HCT116 (cell line): ENCODE results near the gene MTARC2. TPM values are rescaled to one million over a fixed set of nuclear protein-coding genes. Genes with fewer than 3 reads are reported as not detected.

Experiments used
- ATAC-seq: fragments of 200-7000 bp; cut with Tn5 transposase; 2 replicates; pipeline ENCODE4 v1.9.1; 2020; ENCODE audit warnings: mild to moderate bottlenecking, moderate library complexity
- BruUV-seq: library from RNA; stranded (reverse); fragments of 400-500 nt; replicated peaks from 2 replicates; lab custom pipeline; 2021; lab: Mats Ljungman, UMichigan
- CTCF ChIA-PET: fragments of 300-600 bp; sonication (Branson Sonifier 250); formaldehyde crosslinking; loops from one replicate; lab custom pipeline; 2021; ENCODE audit warnings: antibody characterized with exemption; lab: Charles Lee
- POLR2A ChIA-PET: fragments of 300-600, 350-600 bp; sonication (Branson Sonifier 250); formaldehyde crosslinking; loops from one replicate; lab custom pipeline; 2021; ENCODE audit warnings: antibody characterized with exemption; lab: Charles Lee
- RAD21 ChIA-PET, 2 experiments: fragments of 300-600 bp; sonication (Branson Sonifier 250); formaldehyde crosslinking; loops; one replicate each; lab custom pipeline; 2023; ENCODE audit warnings: low total read pairs in 2 of 2; ENCODE audit not compliant: uncharacterized antibody in 2 of 2, unreplicated experiment in 2 of 2, low non-redundant PET in 1 of 2; lab: Charles Lee
- DNase-seq: peaks from one replicate; pipeline ENCODE4 v3.0.0-alpha.2; 2010; ENCODE audit warnings: low read depth, low spot score
- H2AFZ ChIP-seq: fragments of 200-600 bp; shearing (Covaris generic), sonication (generic); 2 replicates; pipeline ENCODE4 v1.6.1; 2017; ENCODE audit warnings: low read depth, mixed run types, mixed read lengths, antibody characterized with exemption, low read length; ENCODE audit not compliant: poor library complexity, severe bottlenecking
- H3K27ac ChIP-seq: 2 replicates; pipeline ENCODE4 v1.5.1; 2012; ENCODE audit warnings: low read depth, low read length
- H3K27me3 ChIP-seq: fragments of 200-600 bp; sonication (generic); 2 replicates; pipeline ENCODE4 v1.6.1; 2016; ENCODE audit warnings: mixed run types, low read length, mixed read lengths; ENCODE audit not compliant: insufficient read depth
- H3K36me3 ChIP-seq, 2 experiments: fragments of 200-500 bp in 1 of 2; fragments of 200-600 bp in 1 of 2; sonication (Bioruptor generic) in 1 of 2; sonication (generic) in 1 of 2; 2 replicates each; pipeline versions ENCODE4 v1.5.1 to v1.6.1; 2014 to 2016; ENCODE audit warnings: low read length in 2 of 2, inconsistent platforms in 1 of 2, mixed read lengths in 1 of 2, mixed run types in 1 of 2; ENCODE audit not compliant: insufficient read depth in 2 of 2, control insufficient read depth in 1 of 2
- H3K4me1 ChIP-seq, 2 experiments: fragments of 200-600 bp in 1 of 2; sonication (generic) in 1 of 2; 2 replicates each; pipeline versions ENCODE4 v1.5.1 to v1.6.1; 2012 to 2017; ENCODE audit warnings: low read length in 2 of 2, inconsistent platforms in 1 of 2, mild to moderate bottlenecking in 1 of 2, mixed read lengths in 1 of 2, mixed run types in 1 of 2, moderate library complexity in 1 of 2; ENCODE audit not compliant: insufficient read depth in 2 of 2, control insufficient read depth in 1 of 2
- H3K4me2 ChIP-seq: fragments of 200-600 bp; sonication (generic); 2 replicates; pipeline ENCODE4 v1.6.1; 2017; ENCODE audit warnings: mixed run types, low read length, mixed read lengths
- H3K4me3 ChIP-seq, 2 experiments: fragments of 200-600 bp in 1 of 2; sonication (generic) in 1 of 2; replicated peaks in 1 of 2; 2 replicates each; pipeline ENCODE4 v1.5.1; 2011 to 2016; ENCODE audit warnings: low read length in 2 of 2, control low read depth in 1 of 2, low read depth in 1 of 2, mild to moderate bottlenecking in 1 of 2, mixed read lengths in 1 of 2, mixed run types in 1 of 2
- H3K79me2 ChIP-seq: fragments of 200-600 bp; sonication (generic); 2 replicates; pipeline ENCODE4 v1.6.1; 2017; ENCODE audit warnings: mild to moderate bottlenecking, mixed run types, low read length, moderate library complexity, mixed read lengths; ENCODE audit not compliant: insufficient read depth
- H3K9ac ChIP-seq: fragments of 200-600 bp; sonication (generic); 2 replicates; pipeline ENCODE4 v1.6.1; 2016; ENCODE audit warnings: low read length, mixed read lengths
- H3K9me2 ChIP-seq: fragments of 200-600 bp; sonication (generic), shearing (Covaris generic); 2 replicates; pipeline ENCODE4 v1.6.1; 2017; ENCODE audit warnings: mixed run types, mild to moderate bottlenecking, moderate library complexity; ENCODE audit not compliant: insufficient read depth
- H3K9me3 ChIP-seq, 2 experiments: fragments of 200-500 bp in 1 of 2; fragments of 200-600 bp in 1 of 2; sonication (Bioruptor generic) in 1 of 2; sonication (generic) in 1 of 2; 2 replicates each; pipeline ENCODE4 v1.6.1; 2014 to 2017; ENCODE audit warnings: low read length in 2 of 2, mixed read lengths in 2 of 2, inconsistent platforms in 1 of 2, low read depth in 1 of 2, mild to moderate bottlenecking in 1 of 2, mixed run types in 1 of 2, moderate library complexity in 1 of 2; ENCODE audit not compliant: control insufficient read depth in 1 of 2, insufficient read depth in 1 of 2
- H4K20me1 ChIP-seq: fragments of 200-600 bp; sonication (generic), shearing (Covaris generic); 2 replicates; pipeline ENCODE4 v1.6.1; 2017; ENCODE audit warnings: mixed run types, mild to moderate bottlenecking, moderate library complexity; ENCODE audit not compliant: insufficient read depth
- CBX3 ChIP-seq: IDR thresholded peaks from 2 replicates; pipeline ENCODE4 v1.6.1; 2012; ENCODE audit warnings: low read depth
- CEBPB ChIP-seq: IDR thresholded peaks from 2 replicates; pipeline ENCODE4 v1.6.1; 2012; ENCODE audit warnings: low read depth
- CTCF ChIP-seq, 3 experiments: fragments of 200-600 bp in 1 of 3; sonication (generic) in 1 of 3; IDR thresholded peaks in 2 of 3; conservative IDR thresholded peaks in 1 of 3; 2 replicates each; pipeline ENCODE4 v1.5.1; 2012 to 2017; ENCODE audit warnings: low read depth in 2 of 3, low read length in 2 of 3, antibody characterized with exemption in 1 of 3, borderline replicate concordance in 1 of 3, control low read depth in 1 of 3, mild to moderate bottlenecking in 1 of 3, mixed read lengths in 1 of 3, mixed run types in 1 of 3, moderate library complexity in 1 of 3; ENCODE audit not compliant: insufficient read depth in 1 of 3
- EGR1 ChIP-seq: IDR thresholded peaks from 2 replicates; pipeline ENCODE4 v1.6.1; 2012; ENCODE audit warnings: low read depth
- ELF1 ChIP-seq: IDR thresholded peaks from 2 replicates; pipeline ENCODE4 v1.6.1; 2012; ENCODE audit warnings: low read depth, borderline replicate concordance
- EZH2 ChIP-seq: fragments of 200-600 bp; sonication (generic); IDR thresholded peaks from 2 replicates; pipeline ENCODE4 v1.6.1; 2017; ENCODE audit warnings: antibody characterized with exemption, mixed run types
- EZH2phosphoT487 ChIP-seq: fragments of 200-600 bp; IDR thresholded peaks from 2 replicates; pipeline ENCODE4 v1.6.1; 2018; ENCODE audit warnings: antibody characterized with exemption, borderline replicate concordance
- FOSL1 ChIP-seq: IDR thresholded peaks from 2 replicates; pipeline ENCODE4 v1.6.1; 2012; ENCODE audit warnings: low read depth
- JUND ChIP-seq: IDR thresholded peaks from 2 replicates; pipeline ENCODE4 v1.6.1; 2012
- POLR2AphosphoS5 ChIP-seq: IDR thresholded peaks from 2 replicates; pipeline ENCODE4 v1.6.1; 2011; ENCODE audit warnings: mild to moderate bottlenecking, low read depth, low read length, moderate library complexity
- RAD21 ChIP-seq: IDR thresholded peaks from 2 replicates; pipeline ENCODE4 v1.6.1; 2012; ENCODE audit warnings: low read depth, mild to moderate bottlenecking
- REST ChIP-seq: IDR thresholded peaks from 2 replicates; pipeline ENCODE4 v1.6.1; 2012; ENCODE audit warnings: low read depth
- SIN3A ChIP-seq: IDR thresholded peaks from 2 replicates; pipeline ENCODE4 v1.6.1; 2012; ENCODE audit warnings: low read depth
- SRF ChIP-seq: IDR thresholded peaks from 2 replicates; pipeline ENCODE4 v1.6.1; 2012; ENCODE audit warnings: low read depth
- TCF7L2 ChIP-seq: IDR thresholded peaks from 2 replicates; pipeline ENCODE4 v1.7.0; 2011; ENCODE audit warnings: borderline replicate concordance, inconsistent platforms; ENCODE audit not compliant: insufficient read depth, insufficient read length; ENCODE audit errors: extremely low read depth
- ZBTB33 ChIP-seq: IDR thresholded peaks from 2 replicates; pipeline ENCODE4 v1.6.1; 2011; ENCODE audit warnings: mild to moderate bottlenecking, low read length, moderate library complexity; ENCODE audit not compliant: insufficient replicate concordance; ENCODE audit errors: extremely low read depth
- ZFX ChIP-seq: fragments of 450-650 bp; IDR thresholded peaks from 2 replicates; pipeline ENCODE4 v1.6.1; 2017
- ZNF274 ChIP-seq: fragments of 200-500 bp; sonication (Bioruptor generic); IDR thresholded peaks from 2 replicates; pipeline ENCODE4 v1.6.1; 2014; ENCODE audit warnings: mild to moderate bottlenecking, low read depth, low read length, inconsistent platforms
- intact Hi-C: fragments of 100-400 bp; cut with micrococcal nuclease; formaldehyde crosslinking; loops from 2 replicates; pipeline ENCODE4 v1.10.0; 2022
- total RNA-seq: library from RNA; stranded (reverse); gene quantifications from one replicate; pipeline ENCODE4 v1.2.1, GENCODE V29; 2021; ENCODE audit not compliant: unreplicated experiment
- TF ChIP-seq, protein P1 (sequence below): IDR thresholded peaks from 2 replicates; pipeline ENCODE4 v1.6.1; 2012
- TF ChIP-seq, protein P2 (sequence below): IDR thresholded peaks from 2 replicates; pipeline ENCODE4 v1.6.1; 2012

MTARC2 gene
- total RNA-seq, 1 experiment from 2014 or later = 16.6 TPM

DNA sequence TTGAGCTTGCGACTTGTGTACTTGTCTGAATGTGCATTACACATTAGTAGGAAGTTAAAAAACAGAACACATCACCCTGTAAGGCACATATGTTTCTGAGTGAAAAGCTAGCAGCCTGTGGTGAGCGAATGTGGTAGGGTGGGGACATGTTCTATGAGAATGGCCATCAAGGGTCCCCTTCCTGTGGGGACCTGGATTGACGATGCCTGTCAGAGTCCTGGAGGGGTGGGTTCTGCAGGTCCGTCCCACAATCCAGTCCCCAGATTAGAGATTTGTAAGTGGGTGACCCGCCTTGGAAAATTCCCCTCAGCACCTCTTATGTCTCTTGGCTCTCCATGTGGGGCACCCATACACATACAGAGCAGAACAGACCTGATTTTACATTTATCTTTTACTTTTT is 78.6 kb downstream of the MTARC2 start:
- no peaks in the 10 kb centered on the region; the same call in 1 of the 2 replicates for H3K9me2 ChIP-seq
- H3K4me2 ChIP-seq = no peak overlapping the region
- POLR2A ChIA-PET = no interaction called here
- H3K27ac ChIP-seq = no peak overlapping the region
- intact Hi-C loops = no loop called here
- no peaks in the 10 kb centered on the region for H3K79me2 ChIP-seq
- RAD21 ChIA-PET = no interaction called here
- no peak overlapping the region for H2AFZ ChIP-seq
- H3K9ac ChIP-seq = no peak overlapping the region
- no peaks in the 10 kb centered on the region for H3K9me3 ChIP-seq
- H3K27me3 ChIP-seq = no peaks in the 10 kb centered on the region
- H3K4me3 ChIP-seq = no peak overlapping the region
- no TSS peak for BruUV-seq
- TF ChIP-seq FOSL1 (no peak), TCF7L2 (no peak), ZBTB33 (no peak), EGR1 (no peak), EZH2phosphoT487 (no peak), CEBPB (no peak), POLR2AphosphoS5 (no peak), ZNF274 (no peak), EZH2 (no peak), SRF (no peak), SIN3A (no peak), ELF1 (no peak), CBX3 (no peak), CTCF (IDR thresholded peaks at IDR 0.05 in 2 of 3, conservative IDR thresholded peaks at IDR 0.05 in 1 of 3; ENCODE audit: borderline replicate concordance in 1 of 3, insufficient read depth in 1 of 3, low read depth in 2 of 3, low read length in 2 of 3) (no peak), ZFX (no peak), RAD21 (no peak), REST (no peak), JUND (no peak)
- TF ChIP-seq, protein P1, sequence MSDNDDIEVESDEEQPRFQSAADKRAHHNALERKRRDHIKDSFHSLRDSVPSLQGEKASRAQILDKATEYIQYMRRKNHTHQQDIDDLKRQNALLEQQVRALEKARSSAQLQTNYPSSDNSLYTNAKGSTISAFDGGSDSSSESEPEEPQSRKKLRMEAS = no peak
- TF ChIP-seq, protein P2, sequence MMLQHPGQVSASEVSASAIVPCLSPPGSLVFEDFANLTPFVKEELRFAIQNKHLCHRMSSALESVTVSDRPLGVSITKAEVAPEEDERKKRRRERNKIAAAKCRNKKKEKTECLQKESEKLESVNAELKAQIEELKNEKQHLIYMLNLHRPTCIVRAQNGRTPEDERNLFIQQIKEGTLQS = no peak
- CTCF ChIA-PET = no interaction called here
- no peak for ATAC-seq
- no peaks in the 10 kb centered on the region for H3K36me3 ChIP-seq
- no peaks in the 10 kb centered on the region for H4K20me1 ChIP-seq
- DNase-seq = no peak
- H3K4me1 ChIP-seq = no peaks in the 10 kb centered on the region
